Loucy (cell line): ENCODE results near the gene TMEM54.

ENCODE experiments used
- H2AFZ ChIP-seq: fragments of 200-600 bp; sonication (generic); 2 replicates; pipeline ENCODE4 v1.6.0; 2016; ENCODE audit warnings: antibody characterized with exemption, mild to moderate bottlenecking, low read length, moderate library complexity
- H3F3A ChIP-seq: fragments of 200-600 bp; 2 replicates; pipeline ENCODE4 v1.6.0; 2016; ENCODE audit warnings: antibody characterized with exemption, low read depth, mild to moderate bottlenecking
- H3K27me3 ChIP-seq: fragments of 200-600 bp; sonication (generic); 2 replicates; pipeline ENCODE4 v1.6.1; 2014; ENCODE audit warnings: low read length, mild to moderate bottlenecking; ENCODE audit not compliant: insufficient read depth, poor library complexity, severe bottlenecking
- H3K36me3 ChIP-seq: fragments of 200-600 bp; sonication (generic); 2 replicates; pipeline ENCODE4 v1.6.1; 2016; ENCODE audit warnings: low read length; ENCODE audit not compliant: insufficient read depth
- H3K4me1 ChIP-seq: fragments of 200-600 bp; sonication (generic); 2 replicates; pipeline ENCODE4 v1.5.1; 2014; ENCODE audit warnings: low read length, mild to moderate bottlenecking; ENCODE audit not compliant: insufficient read depth, poor library complexity, severe bottlenecking
- H3K4me2 ChIP-seq: fragments of 200-600 bp; sonication (generic); 2 replicates; pipeline ENCODE4 v1.6.0; 2014; ENCODE audit warnings: antibody characterized with exemption, low read length, low read depth, mild to moderate bottlenecking; ENCODE audit not compliant: poor library complexity, severe bottlenecking
- H3K4me3 ChIP-seq: fragments of 200-600 bp; sonication (generic); 2 replicates; pipeline ENCODE4 v1.5.1; 2014; ENCODE audit warnings: low read length, mild to moderate bottlenecking, mixed read lengths; ENCODE audit not compliant: poor library complexity, severe bottlenecking
- H3K79me2 ChIP-seq: fragments of 200-600 bp; sonication (generic); 2 replicates; pipeline ENCODE4 v1.6.1; 2014; ENCODE audit warnings: low read length; ENCODE audit not compliant: insufficient read depth
- H3K9ac ChIP-seq: fragments of 200-600 bp; sonication (generic); 2 replicates; pipeline ENCODE4 v1.6.0; 2014; ENCODE audit warnings: mild to moderate bottlenecking, low read depth, low read length, moderate library complexity; ENCODE audit not compliant: poor library complexity, severe bottlenecking
- H3K9me2 ChIP-seq: fragments of 200-600 bp; sonication (generic); replicated peaks from 2 replicates; pipeline ENCODE4 v1.6.1; 2016; ENCODE audit warnings: low read depth, low read length, mixed read lengths
- H3K9me3 ChIP-seq: fragments of 200-600 bp; sonication (generic); 2 replicates; pipeline ENCODE4 v1.6.1; 2014; ENCODE audit warnings: mild to moderate bottlenecking, antibody characterized with exemption, low read length, low read depth; ENCODE audit not compliant: insufficient read depth
- H4K20me1 ChIP-seq: fragments of 200-600 bp; sonication (generic); 2 replicates; pipeline ENCODE4 v1.6.0; 2014; ENCODE audit warnings: antibody characterized with exemption, low read length, mild to moderate bottlenecking; ENCODE audit not compliant: insufficient read depth, poor library complexity, severe bottlenecking
- EZH2phosphoT487 ChIP-seq: fragments of 200-600 bp; IDR thresholded peaks from 2 replicates; pipeline ENCODE4 v1.6.1; 2018; ENCODE audit warnings: antibody characterized with exemption, mild to moderate bottlenecking, moderate library complexity, borderline replicate concordance
- TF ChIP-seq, protein P1 (sequence below): fragments of 200-600 bp; sonication (generic); conservative IDR thresholded peaks from 2 replicates; pipeline ENCODE4 v1.5.1; 2014; ENCODE audit warnings: mild to moderate bottlenecking, antibody characterized with exemption, low read length

TMEM54 gene

DNA sequence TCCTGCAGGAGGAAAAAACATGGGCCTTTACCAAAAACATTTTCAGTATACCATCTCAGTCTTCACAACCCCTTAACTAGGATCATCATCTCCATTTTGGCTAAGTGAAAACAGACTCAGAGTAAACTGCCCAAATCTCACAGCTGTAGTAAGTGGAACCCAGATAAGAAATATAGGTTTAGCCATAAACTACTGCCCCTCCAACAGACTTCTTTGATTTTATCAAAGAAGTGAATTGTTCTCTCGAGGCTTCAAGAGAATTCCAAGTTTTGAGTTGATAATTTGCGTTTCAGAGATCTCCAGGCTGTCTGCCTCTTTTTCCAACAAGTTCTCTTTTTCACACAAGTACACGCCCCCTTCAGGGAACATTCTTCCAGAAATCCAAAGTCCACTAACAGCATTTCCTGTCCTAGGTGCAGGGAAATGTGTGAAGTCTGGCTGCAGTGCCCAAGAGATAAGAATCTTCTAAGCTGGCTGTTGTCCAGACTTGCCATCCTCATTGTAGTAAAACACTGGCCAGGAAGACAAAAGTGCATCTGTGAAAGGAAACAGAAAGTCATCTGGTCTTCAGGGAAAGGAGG is 32.6 kb upstream of the TMEM54 start:
- no peak for TF ChIP-seq EZH2phosphoT487
- TF ChIP-seq, protein P1, sequence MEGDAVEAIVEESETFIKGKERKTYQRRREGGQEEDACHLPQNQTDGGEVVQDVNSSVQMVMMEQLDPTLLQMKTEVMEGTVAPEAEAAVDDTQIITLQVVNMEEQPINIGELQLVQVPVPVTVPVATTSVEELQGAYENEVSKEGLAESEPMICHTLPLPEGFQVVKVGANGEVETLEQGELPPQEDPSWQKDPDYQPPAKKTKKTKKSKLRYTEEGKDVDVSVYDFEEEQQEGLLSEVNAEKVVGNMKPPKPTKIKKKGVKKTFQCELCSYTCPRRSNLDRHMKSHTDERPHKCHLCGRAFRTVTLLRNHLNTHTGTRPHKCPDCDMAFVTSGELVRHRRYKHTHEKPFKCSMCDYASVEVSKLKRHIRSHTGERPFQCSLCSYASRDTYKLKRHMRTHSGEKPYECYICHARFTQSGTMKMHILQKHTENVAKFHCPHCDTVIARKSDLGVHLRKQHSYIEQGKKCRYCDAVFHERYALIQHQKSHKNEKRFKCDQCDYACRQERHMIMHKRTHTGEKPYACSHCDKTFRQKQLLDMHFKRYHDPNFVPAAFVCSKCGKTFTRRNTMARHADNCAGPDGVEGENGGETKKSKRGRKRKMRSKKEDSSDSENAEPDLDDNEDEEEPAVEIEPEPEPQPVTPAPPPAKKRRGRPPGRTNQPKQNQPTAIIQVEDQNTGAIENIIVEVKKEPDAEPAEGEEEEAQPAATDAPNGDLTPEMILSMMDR, result no peak
- Histone ChIP-seq H3K4me2 (no peak overlapping the region), H3K79me2 (no peaks in the 10 kb centered on the region), H2AFZ (no peak overlapping the region), H3K36me3 (peaks cover 21% of the 10 kb centered on the region; the same call in 1 of the 2 replicates), H3K9me2 (no peaks in the 10 kb centered on the region), H3F3A (no peaks in the 10 kb centered on the region), H3K9ac (no peak overlapping the region), H4K20me1 (no peaks in the 10 kb centered on the region), H3K27me3 (no peaks in the 10 kb centered on the region), H3K9me3 (no peaks in the 10 kb centered on the region), H3K4me1 (no peaks in the 10 kb centered on the region), H3K4me3 (no peak overlapping the region)

DNA sequence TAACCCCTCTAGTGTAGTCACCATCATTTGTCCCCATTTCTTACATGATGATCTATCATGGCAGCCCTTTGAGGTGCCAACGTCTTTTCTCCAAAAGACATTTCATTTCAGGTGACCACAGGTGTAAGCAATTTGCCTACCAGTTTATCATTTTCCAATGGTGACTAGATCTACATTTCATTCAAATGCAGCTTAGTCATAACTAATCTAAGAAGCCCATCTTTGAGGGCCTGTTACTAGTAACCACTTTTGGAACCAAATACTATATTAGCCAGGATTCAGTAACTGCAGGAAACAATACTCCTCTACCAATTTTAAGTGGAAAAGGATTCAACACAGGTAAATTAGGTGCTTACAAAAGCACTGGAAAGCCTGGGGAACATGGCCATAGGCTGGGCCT is 30.6 kb upstream of the TMEM54 start:
- Histone ChIP-seq H3K36me3 (peaks cover 7% of the 10 kb centered on the region; the same call in 1 of the 2 replicates), H3K4me2 (no peak overlapping the region), H3F3A (no peaks in the 10 kb centered on the region), H3K27me3 (no peaks in the 10 kb centered on the region), H3K9me3 (no peaks in the 10 kb centered on the region), H3K4me3 (no peak overlapping the region), H4K20me1 (no peaks in the 10 kb centered on the region), H3K4me1 (no peaks in the 10 kb centered on the region), H3K9me2 (no peaks in the 10 kb centered on the region), H3K79me2 (no peaks in the 10 kb centered on the region), H3K9ac (no peak overlapping the region), H2AFZ (no peak overlapping the region)
- TF ChIP-seq, protein P1, result no peak
- no peak for TF ChIP-seq EZH2phosphoT487

DNA sequence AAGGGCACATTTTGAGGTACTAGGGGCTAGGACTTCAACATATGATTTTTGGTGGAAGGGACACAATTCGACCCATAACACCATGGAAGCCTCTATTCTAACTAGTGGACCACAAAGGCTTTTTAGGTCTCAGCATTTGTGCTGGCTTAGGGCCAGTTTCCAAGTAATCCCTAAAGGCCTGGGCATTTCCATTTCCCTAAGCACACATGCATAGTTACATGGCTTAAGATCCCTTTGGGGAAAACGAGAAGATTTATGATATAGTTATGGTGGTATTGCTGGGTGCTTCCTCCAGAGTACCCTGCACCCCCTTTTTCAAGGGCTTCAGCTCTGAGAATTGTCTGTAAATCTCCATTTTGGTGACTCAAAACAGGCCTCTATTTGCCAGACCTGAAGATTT is 28.2 kb upstream of the TMEM54 start:
- Histone ChIP-seq H3K4me2 (no peak overlapping the region), H3F3A (no peaks in the 10 kb centered on the region), H4K20me1 (no peaks in the 10 kb centered on the region), H3K36me3 (no peaks in the 10 kb centered on the region), H3K4me1 (no peaks in the 10 kb centered on the region), H3K79me2 (no peaks in the 10 kb centered on the region), H3K27me3 (peaks cover 18% of the 10 kb centered on the region), H3K4me3 (no peak overlapping the region), H3K9me3 (no peaks in the 10 kb centered on the region), H3K9ac (no peak overlapping the region), H3K9me2 (no peaks in the 10 kb centered on the region), H2AFZ (no peak overlapping the region)
- TF ChIP-seq, protein P1, result no peak
- no peak for TF ChIP-seq EZH2phosphoT487
